HG03354 (cell line): ENCODE results near the gene FCN1.
"Not testable (repeated sequence)": the region's sequence is repeated elsewhere in the genome, so short reads cannot be mapped to it uniquely, and the experiment has no call there.

Source experiments
- ATAC-seq: cut with Tn5 transposase; IDR thresholded peaks from one replicate; pipeline ENCODE4 v1.9.1; 2021; ENCODE audit warnings: mild to moderate bottlenecking; ENCODE audit not compliant: unreplicated experiment, poor library complexity, severe bottlenecking

FCN1 gene

GRCh38 chr9:134917431-134918373 is at the start of gene FCN1:
Gene FCN1, minus strand, starts transcription at chr9:134917912. Its CDS starts 41 bp downstream, at chr9:134917871.
- no peak for ATAC-seq

GRCh38 chr9:134966697-134967546 is 49.2 kb upstream of the FCN1 start:
- ATAC-seq: no peak

DNA sequence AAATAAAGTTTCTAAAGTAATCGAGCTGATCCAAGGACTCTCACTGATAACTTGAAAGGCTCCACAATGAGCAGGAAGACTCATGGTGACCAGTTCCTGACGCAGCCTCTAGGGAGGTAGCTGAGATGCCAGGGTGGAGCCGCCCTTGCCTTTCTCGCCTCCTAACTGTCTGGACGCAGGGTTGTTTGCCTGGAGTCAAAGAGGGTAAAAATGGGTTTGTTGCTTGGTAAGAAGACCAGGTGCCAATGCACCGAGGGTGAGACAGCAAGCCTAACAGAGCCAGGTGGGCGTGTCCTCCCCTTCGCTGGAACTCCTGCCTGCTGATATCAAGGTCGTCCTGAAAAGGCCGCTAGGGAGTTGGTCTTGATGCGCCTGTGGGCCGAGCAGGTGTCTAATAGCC is 48.6 kb upstream of the FCN1 start:
- no peak for ATAC-seq

GRCh38 chr9:134965851-134966250 is 48.1 kb upstream of the FCN1 start:
- no peak for ATAC-seq

- no peak for ATAC-seq
Observed at GRCh38 chr9:134965411-134965810, 47.7 kb upstream of the FCN1 start.

DNA sequence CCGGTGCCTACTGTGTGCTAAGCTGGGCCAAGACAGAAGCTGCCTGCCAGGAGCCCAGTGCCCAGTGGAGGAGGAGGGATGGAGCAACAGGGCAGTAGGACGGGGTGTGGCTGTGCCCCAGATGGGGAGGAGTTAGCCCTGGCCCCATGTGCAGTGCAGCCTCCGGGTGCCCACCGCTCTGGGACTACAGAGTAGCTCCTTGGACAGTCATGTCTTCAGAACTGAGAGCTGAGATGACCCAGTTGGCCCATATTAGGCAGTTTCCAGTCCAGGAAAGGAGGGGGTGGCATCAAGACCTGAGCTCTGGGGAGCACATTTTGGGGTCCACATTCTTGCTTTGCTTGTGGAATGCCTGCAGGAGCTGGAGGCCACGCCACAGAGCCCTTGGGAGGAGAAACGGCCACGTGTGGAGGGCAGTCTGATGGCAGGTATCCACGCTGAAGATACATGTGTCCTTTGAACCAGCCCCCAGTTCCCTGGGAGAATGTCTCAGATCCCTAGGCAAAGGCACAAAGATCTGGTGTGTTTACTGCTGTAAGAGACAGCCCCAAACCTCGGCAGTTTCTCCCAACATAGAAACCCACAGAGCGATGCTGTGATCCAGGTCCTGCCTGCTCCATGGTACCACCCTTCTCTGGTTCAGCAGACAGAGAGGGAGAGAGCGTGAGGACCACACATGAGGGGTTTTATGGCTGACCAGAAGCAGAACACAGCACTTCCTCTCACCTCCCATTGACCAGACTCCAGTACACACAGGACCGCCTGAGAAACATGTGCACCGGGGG is 46.8 kb upstream of the FCN1 start:
- no peak for ATAC-seq

DNA sequence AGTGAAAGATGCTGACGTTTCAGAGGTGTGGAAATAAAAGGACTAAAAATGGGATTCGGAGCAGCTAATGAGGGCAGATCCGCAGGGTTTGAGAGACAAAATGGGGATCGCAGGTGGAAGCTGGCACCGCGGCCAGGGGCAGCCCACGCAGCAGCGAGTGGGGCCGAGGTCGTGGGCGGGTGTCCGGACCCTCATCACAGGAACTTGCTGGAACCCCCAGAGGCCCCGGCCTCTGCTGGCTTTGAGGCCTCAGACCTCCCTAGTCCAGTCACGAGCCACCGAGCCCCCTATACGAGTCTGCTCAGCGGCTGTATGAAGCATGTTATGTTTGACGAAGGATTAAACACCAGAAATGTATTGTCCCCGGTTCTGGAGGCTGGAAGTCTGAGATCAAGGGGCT is 45.8 kb upstream of the FCN1 start:
- no peak for ATAC-seq

DNA sequence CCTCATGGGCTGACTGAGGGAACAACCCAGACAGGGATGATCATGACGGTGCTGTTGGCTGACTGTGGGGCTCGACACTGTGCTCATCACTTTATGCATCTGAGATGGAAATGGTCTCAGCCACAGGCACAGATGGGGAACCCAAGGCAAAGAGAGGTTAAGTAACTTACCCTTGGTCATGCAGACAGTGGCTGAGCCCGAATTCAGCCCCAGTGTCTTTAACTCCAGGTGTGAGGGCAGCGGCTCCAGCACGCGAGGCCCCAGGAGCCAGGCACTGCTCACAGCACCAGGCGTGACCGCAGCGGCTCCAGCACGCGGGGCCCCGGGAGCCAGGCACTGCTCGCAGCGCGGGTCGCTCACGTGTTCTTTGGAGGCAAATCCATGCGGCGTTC is 45.3 kb upstream of the FCN1 start:
- ATAC-seq: no peak

DNA sequence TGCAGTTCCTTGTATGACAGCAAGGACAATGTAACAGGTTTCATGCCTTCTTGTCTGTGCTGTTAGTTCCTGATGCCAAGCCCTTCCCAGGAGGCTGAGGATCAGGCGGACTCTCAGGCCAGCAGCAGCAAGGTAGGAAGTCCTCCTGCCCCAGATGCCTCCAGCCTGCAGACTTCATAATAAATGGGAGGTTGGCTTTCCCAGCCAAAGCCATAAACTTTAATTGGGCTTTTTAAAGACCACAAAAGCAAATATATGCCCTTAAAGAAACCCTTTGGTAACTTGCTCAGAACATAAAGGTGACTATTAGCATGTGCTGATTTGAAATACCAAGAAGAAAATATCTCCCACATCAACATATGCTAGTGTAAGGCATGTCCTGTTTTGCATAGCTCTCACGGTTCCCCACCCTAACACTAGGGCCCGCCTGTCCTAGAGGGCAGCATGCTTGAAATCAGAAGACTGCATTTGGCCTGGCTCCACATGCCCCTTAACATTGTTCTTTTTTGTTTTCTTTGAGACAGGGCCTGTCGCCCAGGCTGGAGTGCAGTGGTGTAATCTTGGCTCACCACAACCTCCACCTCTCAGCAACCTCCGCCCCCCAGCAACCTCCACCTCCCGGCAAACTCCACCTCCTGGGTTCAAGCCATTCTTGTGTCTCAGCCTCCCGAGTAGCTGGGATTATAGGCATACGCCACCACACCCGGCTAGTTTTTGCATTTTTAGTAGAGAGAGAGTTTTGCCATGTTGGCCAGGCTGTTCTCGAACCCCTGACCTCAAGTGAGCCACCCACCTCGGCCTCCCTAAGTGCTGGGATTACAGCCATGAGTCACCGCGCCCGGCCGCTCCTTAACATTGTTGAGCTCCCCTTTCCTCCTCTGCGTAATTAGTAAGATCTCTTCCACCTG is 44.6 kb upstream of the FCN1 start:
- ATAC-seq: no peak

- no peak for ATAC-seq
Observed at GRCh38 chr9:134961331-134962064, 43.8 kb upstream of the FCN1 start.

GRCh38 chr9:134960701-134961181 is 43.0 kb upstream of the FCN1 start:
- no peak for ATAC-seq

GRCh38 chr9:134959971-134960310 is 42.2 kb upstream of the FCN1 start:
- no peak for ATAC-seq

DNA sequence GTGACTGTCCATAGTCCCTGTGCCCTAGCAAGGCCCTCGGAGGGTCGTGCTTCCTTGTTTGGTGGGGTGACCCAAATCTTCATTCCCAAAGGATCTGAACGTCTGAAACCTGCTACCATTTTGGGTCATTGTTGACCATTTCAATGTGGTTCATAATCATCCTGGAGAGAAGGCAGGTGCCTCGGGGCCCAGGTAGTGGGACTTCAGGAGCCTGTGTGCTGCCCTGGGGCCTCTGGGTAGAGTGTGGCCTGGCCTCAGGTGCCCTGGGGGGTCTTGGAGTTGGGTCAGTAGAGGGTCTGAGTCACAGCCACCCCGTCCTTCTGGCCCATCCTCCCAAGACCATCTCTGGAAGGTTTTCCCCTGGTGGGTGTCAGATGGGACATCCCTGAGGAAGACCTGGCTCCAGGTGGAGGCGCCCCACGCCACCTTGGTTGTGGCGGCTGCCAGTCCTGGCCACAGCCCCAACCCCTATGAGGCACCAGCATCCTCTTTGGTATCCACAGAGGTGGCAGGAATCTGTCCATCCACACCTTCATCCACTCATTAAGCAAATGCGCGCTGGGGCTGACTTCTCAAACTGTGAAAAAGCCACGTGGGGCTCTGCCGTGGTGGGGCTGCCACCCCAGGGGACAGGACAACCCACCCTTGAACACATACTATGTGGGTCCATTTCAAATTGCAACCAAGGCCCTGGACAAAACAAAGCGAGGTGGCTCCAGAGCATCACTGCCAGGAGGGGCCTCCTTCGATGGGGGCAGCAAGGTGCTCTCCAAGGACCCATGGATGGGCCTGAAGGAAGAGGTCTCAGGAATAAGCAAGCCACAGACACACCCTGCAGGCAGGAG is 41.6 kb upstream of the FCN1 start:
- ATAC-seq: no peak

- ATAC-seq: no peak
Observed at GRCh38 chr9:134957945-134958227, 40.2 kb upstream of the FCN1 start.

GRCh38 chr9:134957165-134957944 is 39.6 kb upstream of the FCN1 start:
- no peak for ATAC-seq

DNA sequence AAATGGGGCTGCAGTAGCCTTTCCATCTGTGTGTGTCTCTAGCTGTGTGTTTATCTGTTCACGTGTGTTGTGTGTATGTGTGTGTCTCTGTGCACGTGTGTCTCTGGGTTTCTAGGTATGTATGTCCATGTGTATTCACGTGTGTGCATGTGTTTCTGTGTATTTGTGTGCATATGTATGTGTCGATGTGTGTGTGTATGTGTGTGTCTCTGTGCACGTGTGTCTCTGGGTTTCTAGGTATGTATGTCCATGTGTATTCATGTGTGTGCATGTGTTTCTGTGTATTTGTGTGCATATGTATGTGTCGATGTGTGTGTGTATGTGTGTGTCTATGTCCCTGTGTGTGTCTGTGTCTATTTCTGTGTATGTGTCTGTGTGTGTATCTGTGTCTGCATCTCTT is 38.7 kb upstream of the FCN1 start:
- not testable (repeated sequence) for ATAC-seq

DNA sequence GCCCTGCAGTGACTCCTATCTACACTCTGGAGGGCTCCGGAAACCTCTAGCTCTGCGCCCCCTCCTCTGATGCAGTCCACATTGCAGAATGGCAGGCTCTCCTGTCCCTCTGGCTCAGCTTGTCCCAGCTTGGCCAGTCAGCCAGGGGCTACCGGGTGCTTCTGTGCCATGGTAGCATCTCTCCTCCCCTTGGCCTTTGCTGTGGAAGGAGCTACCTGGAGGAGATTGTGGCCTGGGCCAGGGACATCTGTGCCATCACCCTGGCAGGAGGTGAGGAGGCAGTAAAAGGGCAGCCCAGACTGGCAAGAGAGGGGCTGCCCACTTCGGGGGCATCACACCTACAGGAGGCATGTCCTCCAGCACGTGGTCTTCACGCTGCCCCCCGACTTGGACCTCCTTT is 38.1 kb upstream of the FCN1 start:
- no peak for ATAC-seq
